Astrocyte of the spinal cord (primary cell): Measurements from ENCODE around the gene ACER1.
A peak's percentile ranks its signal among the peaks of the same experiment; 100 is the strongest.
"Not testable (repeated sequence)": the region's sequence is repeated elsewhere in the genome, so short reads cannot be mapped to it uniquely, and the experiment has no call there.

Experiments used
- DNase-seq: peaks from one replicate; pipeline ENCODE4 v3.0.0; 2011; ENCODE audit warnings: low read depth, low spot score
- H3K4me3 ChIP-seq: 2 replicates; pipeline ENCODE4 v1.5.1; 2011; ENCODE audit warnings: low read depth, mild to moderate bottlenecking, low read length, moderate library complexity
- in situ Hi-C: cut with HindIII; loops from 2 replicates; pipeline ENCODE4 v1.10.0; 2017; ENCODE audit warnings: low sequenced_read_pairs
- TF ChIP-seq, protein P1 (sequence below): IDR thresholded peaks from 2 replicates; pipeline ENCODE4 v1.5.1; 2012; ENCODE audit warnings: low read depth, mild to moderate bottlenecking, low read length, inconsistent platforms

Gene ACER1

DNA sequence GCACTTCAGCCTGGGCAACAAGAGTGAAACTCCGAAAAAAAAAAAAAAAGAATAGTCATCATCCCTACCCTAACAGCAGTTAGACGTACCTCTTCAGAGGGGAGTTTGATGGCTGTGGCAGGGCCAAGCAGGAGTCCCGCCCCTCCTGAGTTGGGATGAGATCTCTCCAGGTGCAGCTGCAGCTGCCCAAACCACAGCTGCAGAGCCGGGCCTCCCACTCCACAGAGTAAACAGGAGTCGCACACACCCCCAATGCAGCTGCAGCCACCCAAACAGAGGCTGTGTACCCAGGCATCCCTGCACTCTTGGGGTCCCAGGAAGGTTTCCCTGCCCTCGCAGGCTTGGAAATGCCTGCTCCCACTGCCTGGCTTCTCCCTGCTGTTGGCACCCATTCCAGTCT lies 36.2 kb downstream of the ACER1 start:
- in situ Hi-C loops = no loop called here
- TF ChIP-seq, protein P1, sequence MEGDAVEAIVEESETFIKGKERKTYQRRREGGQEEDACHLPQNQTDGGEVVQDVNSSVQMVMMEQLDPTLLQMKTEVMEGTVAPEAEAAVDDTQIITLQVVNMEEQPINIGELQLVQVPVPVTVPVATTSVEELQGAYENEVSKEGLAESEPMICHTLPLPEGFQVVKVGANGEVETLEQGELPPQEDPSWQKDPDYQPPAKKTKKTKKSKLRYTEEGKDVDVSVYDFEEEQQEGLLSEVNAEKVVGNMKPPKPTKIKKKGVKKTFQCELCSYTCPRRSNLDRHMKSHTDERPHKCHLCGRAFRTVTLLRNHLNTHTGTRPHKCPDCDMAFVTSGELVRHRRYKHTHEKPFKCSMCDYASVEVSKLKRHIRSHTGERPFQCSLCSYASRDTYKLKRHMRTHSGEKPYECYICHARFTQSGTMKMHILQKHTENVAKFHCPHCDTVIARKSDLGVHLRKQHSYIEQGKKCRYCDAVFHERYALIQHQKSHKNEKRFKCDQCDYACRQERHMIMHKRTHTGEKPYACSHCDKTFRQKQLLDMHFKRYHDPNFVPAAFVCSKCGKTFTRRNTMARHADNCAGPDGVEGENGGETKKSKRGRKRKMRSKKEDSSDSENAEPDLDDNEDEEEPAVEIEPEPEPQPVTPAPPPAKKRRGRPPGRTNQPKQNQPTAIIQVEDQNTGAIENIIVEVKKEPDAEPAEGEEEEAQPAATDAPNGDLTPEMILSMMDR = no peak
- H3K4me3 ChIP-seq = no peak overlapping the region
- DNase-seq = no peak

DNA sequence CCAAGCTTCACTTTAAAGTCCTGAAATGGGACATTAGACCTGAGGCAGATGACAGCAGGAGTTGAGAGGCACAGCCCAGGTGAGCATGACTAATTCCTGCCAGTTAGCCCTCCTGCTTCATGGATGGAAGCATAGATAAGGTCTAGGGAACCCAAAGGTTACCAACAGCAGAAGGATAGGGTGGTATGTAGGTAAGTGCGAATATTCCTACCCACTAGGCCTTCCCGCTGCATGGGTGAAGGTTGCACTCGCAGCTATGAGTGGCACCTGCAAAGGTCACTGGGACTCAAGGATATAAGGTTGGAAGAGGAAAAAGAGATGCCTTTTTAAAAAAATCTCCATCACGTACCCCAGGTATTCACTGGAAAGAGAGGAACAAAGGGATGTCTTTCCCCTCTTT lies 41.4 kb downstream of the ACER1 start:
- no peak overlapping the region for H3K4me3 ChIP-seq
- in situ Hi-C loops = no loop called here
- TF ChIP-seq, protein P1 = no peak
- no peak for DNase-seq

DNA sequence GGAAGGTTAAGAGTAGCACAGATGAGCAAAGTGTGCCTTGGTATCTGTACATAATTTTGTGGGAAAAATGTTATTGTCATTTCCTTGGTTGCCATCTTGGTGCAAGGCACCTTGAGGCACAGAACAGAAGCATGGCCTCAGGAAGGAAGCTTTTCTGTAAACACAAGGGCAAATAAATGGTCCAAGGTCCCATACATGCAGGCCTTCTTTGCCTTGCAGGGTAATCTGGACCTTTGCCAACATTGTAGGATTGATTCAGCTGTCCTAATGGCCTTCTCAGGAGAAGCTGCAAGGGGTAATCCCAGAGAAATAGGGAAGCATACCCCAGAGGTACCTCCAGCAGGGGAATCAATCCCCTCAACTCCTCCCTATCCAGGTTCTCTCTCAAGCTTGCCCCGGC lies 44.7 kb downstream of the ACER1 start:
- H3K4me3 ChIP-seq = no peak overlapping the region
- in situ Hi-C loops = no loop called here
- DNase-seq = no peak
- TF ChIP-seq, protein P1 = no peak

DNA sequence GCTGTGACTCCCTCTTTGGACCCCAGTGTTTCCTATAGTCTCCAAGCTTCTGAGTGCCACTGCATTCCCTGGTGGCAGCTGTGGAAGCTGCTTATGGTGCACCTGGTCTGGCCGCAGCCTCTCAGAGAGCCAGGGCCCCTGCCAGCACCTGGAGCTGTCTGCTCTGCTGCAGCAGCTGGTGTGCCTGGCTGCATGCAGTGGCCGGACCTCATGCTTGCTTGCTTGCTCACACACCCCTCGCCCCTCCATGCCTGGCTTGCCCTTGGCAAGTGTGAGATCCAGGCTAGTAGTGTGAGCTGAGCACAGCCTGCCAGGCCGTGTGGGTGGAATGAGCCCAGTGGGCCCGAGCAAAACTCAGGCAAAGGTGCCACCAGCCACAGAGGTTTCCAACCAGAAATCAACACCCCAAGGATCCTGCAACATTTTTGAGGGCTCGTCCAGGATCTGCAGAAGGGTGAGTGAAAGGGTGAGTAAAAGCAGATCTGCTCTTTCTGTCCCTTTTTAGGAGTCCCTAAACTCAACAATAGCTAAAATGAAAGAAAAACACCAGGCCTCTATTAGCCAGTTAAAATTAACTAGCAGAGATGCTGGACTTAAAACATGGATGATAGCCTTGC lies 46.0 kb downstream of the ACER1 start:
- H3K4me3 ChIP-seq = no peak overlapping the region
- TF ChIP-seq, protein P1 = no peak
- in situ Hi-C loops = no loop called here
- no peak for DNase-seq

DNA sequence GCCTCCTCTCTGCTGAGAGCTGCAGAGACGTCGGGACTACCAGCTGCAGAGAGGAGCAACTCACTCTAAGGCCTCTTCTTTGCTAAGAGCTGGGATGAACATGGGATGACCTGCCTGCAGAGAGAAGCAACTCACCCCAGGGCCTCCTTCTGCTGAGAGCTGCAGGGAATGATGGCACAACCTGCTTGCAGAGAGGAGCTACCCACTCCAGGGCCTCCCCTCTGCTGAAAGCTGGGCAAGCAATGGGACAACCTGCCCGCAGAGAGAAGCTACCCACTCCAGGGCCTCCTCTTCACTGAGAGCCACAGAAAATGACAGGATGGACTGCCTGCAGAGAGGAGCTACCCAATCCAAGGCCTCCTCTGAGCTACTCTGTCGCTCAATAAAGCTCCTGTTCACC lies 46.7 kb downstream of the ACER1 start:
- DNase-seq = no peak
- TF ChIP-seq, protein P1 = no peak
- in situ Hi-C loops = no loop called here
- H3K4me3 ChIP-seq = no peak overlapping the region

DNA sequence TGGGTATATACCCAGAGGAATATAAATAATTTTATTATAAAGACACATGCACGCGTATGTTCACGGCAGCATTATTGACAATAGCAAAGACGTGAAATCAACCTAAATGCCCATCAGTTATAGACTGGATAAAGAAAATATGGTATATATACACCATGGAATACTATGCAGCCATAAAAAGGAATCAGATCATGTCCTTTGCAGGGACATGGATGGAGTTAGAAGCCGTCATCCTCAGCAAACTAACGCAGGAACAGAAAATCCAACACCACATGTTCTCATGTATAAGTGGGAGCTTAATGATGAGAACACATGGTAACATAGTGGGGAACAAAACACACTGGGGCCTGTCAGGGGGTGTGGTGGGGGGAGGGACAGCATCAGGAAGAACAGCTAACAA lies 51.0 kb downstream of the ACER1 start:
- DNase-seq, in situ Hi-C loops: not testable (repeated sequence)

DNA sequence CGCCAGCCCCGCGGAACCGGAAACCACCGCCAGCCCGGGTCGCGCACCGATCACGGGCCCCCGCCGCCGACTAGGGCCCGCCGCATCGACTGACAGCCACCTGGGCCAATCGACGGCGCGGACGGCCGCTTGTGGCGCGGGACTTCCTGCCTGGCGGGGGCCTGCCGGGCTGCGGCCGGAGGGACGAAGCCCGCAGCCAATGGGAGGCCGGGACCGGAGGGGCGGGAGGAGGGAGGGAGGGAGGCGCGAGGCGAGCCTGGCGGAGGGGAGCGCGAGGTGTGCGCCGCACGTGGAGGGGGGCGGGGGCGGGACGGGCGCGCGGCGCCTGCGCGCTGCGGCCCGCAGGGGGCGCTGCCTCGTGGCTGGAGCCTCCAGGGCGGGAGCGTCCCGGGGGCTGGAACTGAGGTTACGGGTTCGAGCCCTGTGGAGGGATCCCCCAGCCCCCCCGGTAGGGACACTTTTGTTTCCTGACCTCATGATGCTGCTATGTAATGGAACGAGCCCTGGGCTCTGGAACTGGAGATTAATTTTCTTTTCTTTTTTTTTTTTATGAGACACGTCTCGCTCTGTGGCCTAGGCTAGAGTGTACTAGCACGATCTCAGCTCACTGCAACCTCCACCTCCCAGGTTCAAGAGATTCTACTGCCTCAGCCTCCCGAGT lies 53.4 kb downstream of the ACER1 start, which contains the start of gene MLLT1:
MLLT1 (minus strand) TSS at position 45 of the 661 bp plus-strand sequence. CDS start 191 bp downstream, outside the sequence.
- in situ Hi-C loops = loop anchor here (10.0 kb wide), 1 partner anchor 55 kb away; no protein-coding TSS in a partner anchor
- TF ChIP-seq, protein P1 = peak; percentile 42
- peak within 1 kb of the TSS; percentile 86 for H3K4me3 ChIP-seq
- DNase-seq = peak; percentile 97

More for the DNA sequence above, 51.0 kb downstream of the ACER1 start:
- not testable (repeated sequence) for H3K4me3 ChIP-seq
